MCF 10A (cell line): ENCODE data around the gene RIMS1. TPM values are rescaled to one million over a fixed set of nuclear protein-coding genes. Genes with fewer than 3 reads are reported as not detected.

ENCODE experiments used
- BruUV-seq: library from RNA; stranded (reverse); fragments of 400-500 nt; replicated peaks from 2 replicates; lab custom pipeline; 2021; lab: Mats Ljungman, UMichigan
- CTCF ChIA-PET: fragments of 300-600 bp; sonication (Branson Sonifier 250); formaldehyde crosslinking; extraction: SDS; loops from one replicate; lab custom pipeline; 2021; ENCODE audit warnings: antibody characterized with exemption, inconsistent platforms; lab: Yijun Ruan, JAX
- POLR2A ChIA-PET: fragments of 300-600, 350-650 bp; sonication (Branson Sonifier 250); formaldehyde crosslinking; extraction: SDS; loops from one replicate; lab custom pipeline; 2020; ENCODE audit warnings: antibody characterized with exemption, inconsistent platforms; lab: Yijun Ruan, JAX
- DNase-seq: peaks from one replicate; pipeline ENCODE4 v3.0.0-alpha.2; 2018; ENCODE audit not compliant: unreplicated experiment
- H3K27ac Mint-ChIP-seq: one replicate; pipeline ENCODE4 v1.8.0; 2022; ENCODE audit warnings: mild to moderate bottlenecking, low read depth, mixed read lengths; ENCODE audit not compliant: unreplicated experiment
- H3K27me3 Mint-ChIP-seq: one replicate; pipeline ENCODE4 v1.8.0; 2022; ENCODE audit warnings: mixed read lengths; ENCODE audit not compliant: insufficient read depth, unreplicated experiment
- H3K36me3 Mint-ChIP-seq: one replicate; pipeline ENCODE4 v1.8.0; 2022; ENCODE audit warnings: mild to moderate bottlenecking, moderate library complexity, mixed read lengths; ENCODE audit not compliant: insufficient read depth, unreplicated experiment
- H3K4me1 Mint-ChIP-seq: one replicate; pipeline ENCODE4 v1.8.0; 2022; ENCODE audit warnings: mixed read lengths; ENCODE audit not compliant: insufficient read depth, unreplicated experiment
- H3K4me3 Mint-ChIP-seq: one replicate; pipeline ENCODE4 v1.8.0; 2022; ENCODE audit warnings: mild to moderate bottlenecking, moderate library complexity, mixed read lengths; ENCODE audit not compliant: unreplicated experiment
- H3K9me3 Mint-ChIP-seq: one replicate; pipeline ENCODE4 v1.8.0; 2022; ENCODE audit warnings: mixed read lengths; ENCODE audit not compliant: unreplicated experiment
- intact Hi-C: fragments of 100-400 bp; cut with micrococcal nuclease; formaldehyde crosslinking; loops from 2 replicates; pipeline ENCODE4 v1.14.1; 2022
- total RNA-seq: library from RNA; stranded (reverse); gene quantifications from 2 replicates; pipeline ENCODE4 v1.2.3, GENCODE V29; 2022
- TF ChIP-seq, protein P1 (sequence below): fragments of 200-600 bp; IDR thresholded peaks from one replicate; pipeline ENCODE4 v1.8.0; 2022; ENCODE audit warnings: antibody characterized with exemption, mild to moderate bottlenecking; ENCODE audit not compliant: unreplicated experiment

RIMS1 gene
- total RNA-seq, 1 experiment from 2014 or later: not detected

DNA sequence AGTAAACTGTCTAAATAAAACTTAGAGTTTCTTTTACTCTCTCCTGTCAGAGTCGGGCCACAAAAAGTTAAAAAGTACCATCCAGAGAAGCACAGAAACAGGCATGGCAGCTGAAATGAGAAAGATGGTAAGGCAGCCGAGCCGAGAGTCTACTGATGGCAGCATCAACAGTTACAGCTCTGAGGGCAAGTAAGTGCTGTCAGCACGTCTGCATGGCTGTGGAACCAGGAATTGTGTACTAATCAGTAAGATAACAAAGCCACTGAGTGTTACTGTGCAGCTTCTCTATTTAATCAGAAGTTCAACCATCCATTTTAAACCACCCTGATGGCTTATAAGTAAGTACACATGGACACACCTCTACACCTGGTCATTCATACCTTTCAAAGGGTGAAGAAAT, 504.2 kb downstream of the RIMS1 start:
- Mint-ChIP-seq H3K9me3 (no peaks in the 10 kb centered on the region), H3K27ac (no peak overlapping the region), H3K4me1 (no peaks in the 10 kb centered on the region), H3K4me3 (no peak overlapping the region), H3K36me3 (no peaks in the 10 kb centered on the region), H3K27me3 (peaks cover 61% of the 10 kb centered on the region)
- TF ChIP-seq, protein P1, sequence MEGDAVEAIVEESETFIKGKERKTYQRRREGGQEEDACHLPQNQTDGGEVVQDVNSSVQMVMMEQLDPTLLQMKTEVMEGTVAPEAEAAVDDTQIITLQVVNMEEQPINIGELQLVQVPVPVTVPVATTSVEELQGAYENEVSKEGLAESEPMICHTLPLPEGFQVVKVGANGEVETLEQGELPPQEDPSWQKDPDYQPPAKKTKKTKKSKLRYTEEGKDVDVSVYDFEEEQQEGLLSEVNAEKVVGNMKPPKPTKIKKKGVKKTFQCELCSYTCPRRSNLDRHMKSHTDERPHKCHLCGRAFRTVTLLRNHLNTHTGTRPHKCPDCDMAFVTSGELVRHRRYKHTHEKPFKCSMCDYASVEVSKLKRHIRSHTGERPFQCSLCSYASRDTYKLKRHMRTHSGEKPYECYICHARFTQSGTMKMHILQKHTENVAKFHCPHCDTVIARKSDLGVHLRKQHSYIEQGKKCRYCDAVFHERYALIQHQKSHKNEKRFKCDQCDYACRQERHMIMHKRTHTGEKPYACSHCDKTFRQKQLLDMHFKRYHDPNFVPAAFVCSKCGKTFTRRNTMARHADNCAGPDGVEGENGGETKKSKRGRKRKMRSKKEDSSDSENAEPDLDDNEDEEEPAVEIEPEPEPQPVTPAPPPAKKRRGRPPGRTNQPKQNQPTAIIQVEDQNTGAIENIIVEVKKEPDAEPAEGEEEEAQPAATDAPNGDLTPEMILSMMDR: no peak
- BruUV-seq: no TSS peak
- no peak for DNase-seq
- POLR2A ChIA-PET: no interaction called here
- intact Hi-C loops: no loop called here
- CTCF ChIA-PET: interaction anchor here (0.6 to 1.0 kb wide), 3 partner anchors 15 to 877 kb away, joined by 3 read pairs; no protein-coding TSS in a partner anchor

DNA sequence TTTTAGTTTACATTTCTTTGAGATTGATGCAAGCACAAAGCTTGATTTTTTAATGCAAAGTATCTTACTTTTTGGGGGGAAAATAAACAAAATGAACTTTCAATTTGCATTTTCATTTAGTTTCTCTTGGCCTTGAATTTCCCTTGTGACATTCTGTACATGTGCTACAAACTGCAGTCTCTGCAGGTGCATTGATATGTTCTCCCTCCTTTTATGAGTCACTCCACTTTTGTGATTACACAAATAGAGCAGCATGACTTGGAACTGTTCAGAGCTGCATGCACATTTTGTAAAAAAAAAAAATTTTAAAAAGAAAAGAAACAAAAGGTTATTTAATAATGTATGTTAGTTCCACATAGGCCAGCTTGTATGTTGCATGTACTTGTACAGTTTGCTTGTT, 515.5 kb downstream of the RIMS1 start:
- TF ChIP-seq, protein P1: no peak
- Mint-ChIP-seq H3K4me3 (no peak overlapping the region), H3K9me3 (no peaks in the 10 kb centered on the region), H3K36me3 (no peaks in the 10 kb centered on the region), H3K27me3 (peaks cover 100% of the 10 kb centered on the region), H3K4me1 (no peaks in the 10 kb centered on the region), H3K27ac (no peak overlapping the region)
- CTCF ChIA-PET: interaction anchor here (0.6 to 1.4 kb wide), 4 partner anchors 10 to 711 kb away, joined by 3 to 10 read pairs (median 3); no protein-coding TSS in a partner anchor
- no peak for DNase-seq
- POLR2A ChIA-PET: interaction anchor here (0.6 kb wide), 1 partner anchor 1440 kb away, joined by 3 read pairs; no protein-coding TSS in a partner anchor
- intact Hi-C loops: loop anchor here (5.0 kb wide), 1 partner anchor 35 kb away; no protein-coding TSS in a partner anchor
- no TSS peak for BruUV-seq

DNA sequence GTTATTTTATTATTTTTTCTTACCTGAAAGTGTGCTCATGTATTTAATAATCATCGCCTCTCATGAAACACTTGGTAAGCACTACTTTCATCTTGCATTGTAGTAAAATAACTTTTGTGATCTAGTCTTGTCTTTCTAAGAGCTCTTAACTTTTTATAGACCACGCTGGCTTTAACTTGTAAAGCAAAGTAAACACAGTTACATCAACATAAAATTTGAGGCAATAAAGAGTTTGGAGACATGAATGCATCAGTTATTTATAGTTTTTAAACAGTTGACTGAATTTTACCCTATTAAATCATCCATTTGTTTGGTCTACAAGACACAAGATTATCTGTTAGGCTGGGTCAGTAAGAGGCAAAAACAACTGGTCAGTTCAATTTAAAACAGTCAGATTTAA, 517.1 kb downstream of the RIMS1 start:
- TF ChIP-seq, protein P1: no peak
- H3K4me1 Mint-ChIP-seq: no peaks in the 10 kb centered on the region
- BruUV-seq: no TSS peak
- H3K9me3 Mint-ChIP-seq: no peaks in the 10 kb centered on the region
- no peaks in the 10 kb centered on the region for H3K36me3 Mint-ChIP-seq
- H3K27ac Mint-ChIP-seq: no peak overlapping the region
- no peak for DNase-seq
- H3K27me3 Mint-ChIP-seq: peaks cover 98% of the 10 kb centered on the region
- CTCF ChIA-PET: interaction anchor here (1.1 to 1.2 kb wide), 2 partner anchors 8 to 177 kb away, joined by 5 to 7 read pairs; no protein-coding TSS in a partner anchor
- H3K4me3 Mint-ChIP-seq: no peak overlapping the region
- intact Hi-C loops: loop anchor here (5.0 kb wide), 1 partner anchor 36 kb away; no protein-coding TSS in a partner anchor
- POLR2A ChIA-PET: no interaction called here

DNA sequence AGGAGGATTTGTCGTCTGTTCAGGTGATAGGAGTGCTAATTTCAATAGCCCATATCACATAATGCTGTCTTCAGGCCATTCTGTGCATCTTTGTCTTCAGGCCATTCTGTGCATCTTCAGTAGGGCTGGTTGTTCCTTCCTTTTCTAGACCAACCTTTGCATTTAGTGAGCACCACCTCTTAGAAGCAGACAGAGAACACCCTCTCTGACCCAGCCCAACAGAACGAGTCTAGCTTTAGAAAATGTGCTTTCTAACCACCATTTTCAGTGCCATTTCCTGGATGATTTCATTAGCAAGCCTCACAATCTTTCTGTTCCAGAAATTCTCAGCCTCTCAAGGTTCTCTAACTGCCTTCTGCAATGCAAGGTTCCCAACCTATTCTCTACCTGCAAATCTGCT, 520.2 kb downstream of the RIMS1 start:
- CTCF ChIA-PET: no interaction called here
- no peak overlapping the region for H3K27ac Mint-ChIP-seq
- TF ChIP-seq, protein P1: no peak
- H3K36me3 Mint-ChIP-seq: no peaks in the 10 kb centered on the region
- no TSS peak for BruUV-seq
- no peaks in the 10 kb centered on the region for H3K4me1 Mint-ChIP-seq
- POLR2A ChIA-PET: no interaction called here
- H3K4me3 Mint-ChIP-seq: no peak overlapping the region
- DNase-seq: no peak
- peaks cover 79% of the 10 kb centered on the region for H3K27me3 Mint-ChIP-seq
- H3K9me3 Mint-ChIP-seq: no peaks in the 10 kb centered on the region
- intact Hi-C loops: no loop called here
